ENCODE results near the gene GRIK2. TPM values are rescaled to one million over a fixed set of nuclear protein-coding genes. Genes with fewer than 3 reads are reported as not detected.
A peak's percentile ranks its signal among the peaks of the same experiment; 100 is the strongest.

GRIK2 gene
- total RNA-seq, 1 donor from 2014 or later, result 11.3 TPM

DNA sequence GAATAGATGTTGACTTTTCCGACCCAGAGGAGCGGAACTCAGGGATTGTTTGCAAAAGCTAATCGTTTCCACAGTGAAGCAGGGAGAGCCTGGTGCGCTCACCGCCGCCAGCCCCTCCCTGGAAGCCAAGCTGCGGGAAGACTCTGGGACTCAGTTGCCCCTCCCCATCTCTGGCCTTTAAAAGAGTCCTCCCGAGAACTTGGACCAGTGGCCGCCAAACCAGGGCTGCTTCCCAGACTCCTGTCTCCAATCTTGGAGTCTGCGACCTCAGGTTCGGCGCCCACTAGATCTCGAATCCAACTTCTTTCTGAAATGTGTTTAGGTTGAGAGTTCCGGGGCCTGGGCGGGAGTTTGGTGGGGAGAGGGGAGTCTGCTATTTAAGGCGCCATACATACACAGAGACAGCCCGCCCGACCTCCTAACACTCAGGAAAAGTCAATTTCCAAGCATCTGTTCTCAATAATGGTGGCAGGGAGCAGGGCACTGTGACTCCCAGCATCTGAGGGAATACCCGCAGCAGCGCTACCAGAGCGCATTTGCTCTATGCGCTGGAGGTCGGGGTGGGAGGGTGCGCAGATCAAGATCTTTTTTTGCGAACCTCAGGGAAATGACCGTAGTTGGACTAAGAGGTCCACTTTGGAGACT is 800 bp upstream of the GRIK2 start:
- intact Hi-C loops (cut with micrococcal nuclease), result no loop called here
- no peak overlapping the region for H3K27ac ChIP-seq (replicated peaks)
- DNase-seq, result no peak

GRCh38 chr6:101393829-101394251 is 332 bp downstream of the GRIK2 start:
- no peaks in the 10 kb centered on the region for H3K9me3 ChIP-seq (replicated peaks)
- intact Hi-C loops (cut with micrococcal nuclease), result no loop called here
- peaks cover 80% of the 10 kb centered on the region for H3K27me3 ChIP-seq (ENCODE audit: low read depth)
- no peaks in the 10 kb centered on the region for H3K36me3 ChIP-seq
- H3K4me1 ChIP-seq, result peaks cover 24% of the 10 kb centered on the region
- H3K4me3 ChIP-seq, result peak overlapping the region; percentile 69
- no peak for TF ChIP-seq CTCF (IDR thresholded peaks at IDR 0.05; ENCODE audit: borderline replicate concordance)
- peak overlapping the region; percentile 33 for H3K27ac ChIP-seq (replicated peaks)
- no peak for DNase-seq

More for the DNA sequence above, 800 bp upstream of the GRIK2 start:
- H3K36me3 ChIP-seq, result no peaks in the 10 kb centered on the region
- H3K4me3 ChIP-seq, result peak overlapping the region; percentile 69
- H3K27me3 ChIP-seq (ENCODE audit: low read depth), result peaks cover 68% of the 10 kb centered on the region
- no peaks in the 10 kb centered on the region for H3K9me3 ChIP-seq (replicated peaks)
- H3K4me1 ChIP-seq, result peaks cover 21% of the 10 kb centered on the region
- no peak for TF ChIP-seq CTCF (IDR thresholded peaks at IDR 0.05; ENCODE audit: borderline replicate concordance)

- intact Hi-C loops (cut with micrococcal nuclease), result no loop called here
- no peak for TF ChIP-seq CTCF (IDR thresholded peaks at IDR 0.05; ENCODE audit: borderline replicate concordance)
- H3K4me1 ChIP-seq, result peaks cover 32% of the 10 kb centered on the region
- H3K27ac ChIP-seq (replicated peaks), result no peak overlapping the region
- H3K9me3 ChIP-seq (replicated peaks), result no peaks in the 10 kb centered on the region
- peaks cover 86% of the 10 kb centered on the region for H3K27me3 ChIP-seq (ENCODE audit: low read depth)
- peak overlapping the region; percentile 69 for H3K4me3 ChIP-seq
- no peak for DNase-seq
- H3K36me3 ChIP-seq, result no peaks in the 10 kb centered on the region
These were observed 1.4 kb downstream of the GRIK2 start for GRCh38 chr6:101394936-101395335.

DNA sequence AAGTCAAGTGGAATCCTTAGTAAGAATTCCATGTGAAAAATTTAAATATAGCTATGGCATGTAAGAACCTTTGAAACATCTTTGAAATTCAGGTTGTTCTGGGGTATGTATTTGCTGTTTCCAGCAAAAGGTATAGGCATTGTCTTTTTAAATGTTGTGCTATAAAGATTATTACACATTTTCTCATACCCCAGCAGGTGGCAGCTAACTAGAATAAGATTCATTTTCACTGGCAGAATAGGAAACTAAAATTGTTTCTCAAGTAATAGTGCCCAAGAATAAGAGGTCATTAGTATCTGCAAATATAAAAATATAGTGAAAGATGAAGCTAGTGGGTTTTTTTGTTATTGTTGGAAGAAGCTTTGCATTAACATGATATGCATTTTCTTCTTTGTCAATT is 1.8 kb downstream of the GRIK2 start:
- intact Hi-C loops (cut with micrococcal nuclease), result no loop called here
- DNase-seq, result no peak
- peaks cover 86% of the 10 kb centered on the region for H3K27me3 ChIP-seq (ENCODE audit: low read depth)

GRCh38 chr6:101396548-101397173 is 3.2 kb downstream of the GRIK2 start:
- Histone ChIP-seq H3K9me3 (replicated peaks) (no peaks in the 10 kb centered on the region), H3K27ac (replicated peaks) (no peak overlapping the region), H3K4me1 (peaks cover 35% of the 10 kb centered on the region), H3K4me3 (no peak overlapping the region), H3K27me3 (ENCODE audit: low read depth) (peaks cover 89% of the 10 kb centered on the region), H3K36me3 (no peaks in the 10 kb centered on the region)
- DNase-seq, result peak; percentile 57
- no peak for TF ChIP-seq CTCF (IDR thresholded peaks at IDR 0.05; ENCODE audit: borderline replicate concordance)
- intact Hi-C loops (cut with micrococcal nuclease), result no loop called here

More for the DNA sequence above, 1.8 kb downstream of the GRIK2 start:
- Histone ChIP-seq H3K9me3 (replicated peaks) (no peaks in the 10 kb centered on the region), H3K36me3 (no peaks in the 10 kb centered on the region), H3K27ac (replicated peaks) (no peak overlapping the region), H3K4me1 (peaks cover 32% of the 10 kb centered on the region), H3K4me3 (peak overlapping the region; percentile 69)
- peak; percentile 39 for TF ChIP-seq CTCF (IDR thresholded peaks at IDR 0.05; ENCODE audit: borderline replicate concordance)

Measured in left ventricle myocardium inferior (tissue), 1 donor.